GM18909 (cell line): ENCODE measurements around the gene RPL10.
A peak's percentile ranks its signal among the peaks of the same experiment; 100 is the strongest.
"Not testable (repeated sequence)": the region's sequence is repeated elsewhere in the genome, so short reads cannot be mapped to it uniquely, and the experiment has no call there.

Experiments used
- ATAC-seq: cut with Tn5 transposase; IDR thresholded peaks from one replicate; pipeline ENCODE4 v1.9.1; 2021; ENCODE audit warnings: mild to moderate bottlenecking; ENCODE audit not compliant: unreplicated experiment, poor library complexity

The RPL10 gene

DNA sequence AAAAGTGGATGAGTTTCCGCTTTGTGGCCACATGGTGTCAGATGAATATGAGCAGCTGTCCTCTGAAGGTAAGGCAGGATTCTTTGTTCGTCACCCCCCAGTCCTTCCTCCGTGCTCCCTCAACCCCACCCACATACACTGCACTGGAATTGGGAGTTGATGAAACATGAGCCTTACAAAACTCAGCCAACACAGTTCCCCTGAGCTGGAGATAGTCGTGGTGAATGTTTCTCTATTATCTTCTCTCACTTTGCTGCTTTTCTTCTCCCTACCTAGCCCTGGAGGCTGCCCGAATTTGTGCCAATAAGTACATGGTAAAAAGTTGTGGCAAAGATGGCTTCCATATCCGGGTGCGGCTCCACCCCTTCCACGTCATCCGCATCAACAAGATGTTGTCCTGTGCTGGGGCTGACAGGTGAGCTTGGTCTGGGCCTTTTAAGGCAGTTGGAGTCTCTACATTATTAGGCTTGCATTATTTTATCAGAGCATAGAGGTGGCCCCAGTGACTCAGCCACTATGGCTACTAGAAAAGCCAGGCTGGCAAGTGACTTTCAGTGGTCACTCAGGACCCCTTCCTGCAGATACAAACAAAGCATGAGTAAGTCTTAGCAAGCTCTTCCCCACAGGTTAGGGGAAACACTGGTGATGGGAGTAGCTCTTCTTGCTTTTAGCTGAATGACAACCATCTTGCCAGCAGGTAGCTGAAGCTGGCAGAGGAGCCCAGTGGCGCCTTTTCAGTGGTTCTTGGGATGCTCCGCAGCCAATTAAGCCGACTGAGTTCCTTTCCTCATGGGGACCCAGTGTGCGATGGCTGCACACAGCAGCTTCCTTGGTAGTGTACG is 1.6 kb downstream of the RPL10 start:
- no peak for ATAC-seq

DNA sequence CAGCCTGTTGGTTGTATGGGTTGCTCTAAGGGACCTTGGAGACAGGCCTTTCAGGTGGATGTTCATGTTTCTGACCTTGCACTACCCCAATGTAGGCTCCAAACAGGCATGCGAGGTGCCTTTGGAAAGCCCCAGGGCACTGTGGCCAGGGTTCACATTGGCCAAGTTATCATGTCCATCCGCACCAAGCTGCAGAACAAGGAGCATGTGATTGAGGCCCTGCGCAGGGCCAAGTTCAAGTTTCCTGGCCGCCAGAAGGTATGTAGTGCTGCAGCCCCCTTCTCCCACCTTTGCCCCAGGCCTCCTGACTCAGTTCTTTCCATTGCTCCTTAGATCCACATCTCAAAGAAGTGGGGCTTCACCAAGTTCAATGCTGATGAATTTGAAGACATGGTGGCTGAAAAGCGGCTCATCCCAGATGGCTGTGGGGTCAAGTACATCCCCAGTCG is 2.2 kb downstream of the RPL10 start:
- ATAC-seq = not testable (repeated sequence)

GRCh38 chrX:154401045-154401799 is 3.0 kb downstream of the RPL10 start:
- ATAC-seq = no peak

GRCh38 chrX:154401918-154402621 is 3.9 kb downstream of the RPL10 start:
- no peak for ATAC-seq

DNA sequence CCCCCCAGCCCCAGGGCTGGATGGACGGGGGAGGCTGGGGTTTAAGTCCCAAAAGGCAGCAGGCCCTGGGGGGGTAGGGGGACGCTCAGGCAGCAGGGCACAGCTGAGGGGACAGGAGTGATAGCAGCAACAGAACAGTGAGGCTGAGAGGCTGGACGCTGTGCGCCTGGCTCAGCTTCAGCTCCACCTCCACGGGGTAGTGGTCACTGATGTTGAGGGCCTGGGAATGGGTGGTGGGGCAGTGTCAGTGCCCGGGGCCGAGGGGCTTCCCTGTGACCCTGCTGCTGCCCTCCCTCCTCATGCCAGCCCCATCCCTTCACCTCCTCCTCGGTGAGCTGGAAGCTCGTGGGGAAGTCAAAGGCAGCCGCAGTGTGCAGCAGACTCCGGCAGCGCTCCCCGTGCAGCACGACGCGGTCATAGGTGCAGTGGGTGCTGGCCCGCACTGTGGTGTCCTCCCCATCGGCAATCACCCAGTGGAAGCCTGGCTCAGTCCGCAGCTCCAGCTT is 4.5 kb downstream of the RPL10 start:
- ATAC-seq = no peak

- ATAC-seq = no peak
Measured at GRCh38 chrX:154403192-154403591, 5.0 kb downstream of the RPL10 start.

GRCh38 chrX:154403858-154404257 is 5.7 kb downstream of the RPL10 start:
- ATAC-seq = no peak

DNA sequence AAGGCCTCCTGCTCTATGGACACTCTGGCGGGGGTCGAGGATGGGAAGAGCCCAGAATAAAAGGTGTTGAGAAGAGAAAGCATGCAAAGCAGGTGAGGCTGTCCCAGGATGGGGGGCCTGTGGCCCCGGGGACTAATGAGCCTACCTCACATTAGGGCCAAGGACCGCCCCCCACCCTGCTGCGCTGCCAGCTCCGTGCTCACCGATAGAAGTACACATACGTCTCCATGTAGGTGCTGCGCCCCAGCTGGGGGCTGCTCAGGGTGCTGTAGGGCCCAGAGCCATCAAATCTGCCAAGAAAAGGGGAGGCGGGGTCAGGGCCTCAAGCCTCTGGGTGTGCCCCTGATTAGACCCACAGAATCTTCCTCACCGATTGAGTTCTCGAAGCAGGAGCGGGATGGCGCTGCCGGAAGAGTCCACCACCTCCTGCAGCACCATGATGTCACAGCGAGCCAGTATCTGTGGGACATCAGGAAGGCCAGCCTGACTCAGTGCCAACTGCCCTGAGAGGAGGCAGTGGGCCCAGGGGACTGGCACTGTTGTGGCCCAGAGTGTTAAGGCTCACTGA is 6.5 kb downstream of the RPL10 start:
- ATAC-seq = no peak

DNA sequence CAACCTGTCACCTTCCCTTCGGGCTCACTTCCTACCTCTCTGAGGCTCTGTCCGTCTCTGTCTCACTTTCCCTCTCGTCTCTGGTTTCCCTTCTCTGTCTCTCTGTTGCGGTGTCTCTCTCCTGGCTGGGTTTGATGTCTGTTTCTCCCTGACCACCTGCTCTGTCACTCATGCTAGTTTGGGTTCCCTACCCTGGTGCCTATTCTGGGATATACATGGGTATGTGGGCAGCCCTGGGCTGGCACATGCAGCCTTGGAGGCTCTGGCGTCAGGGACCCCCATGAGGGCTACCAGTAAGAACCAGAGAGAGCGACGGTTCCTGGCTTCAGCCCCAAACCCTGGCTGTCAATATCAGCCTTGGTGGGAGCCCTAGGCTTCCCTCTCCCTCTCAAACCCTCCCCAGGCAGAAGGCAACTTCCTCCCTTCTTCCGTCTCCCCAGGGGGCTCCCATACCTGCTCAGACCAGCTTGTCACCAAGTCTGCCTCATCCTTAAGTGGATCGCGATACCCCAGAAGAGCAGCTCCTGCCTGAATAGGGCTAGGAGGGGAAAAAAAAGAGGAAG is 10.6 kb downstream of the RPL10 start:
- ATAC-seq = no peak

DNA sequence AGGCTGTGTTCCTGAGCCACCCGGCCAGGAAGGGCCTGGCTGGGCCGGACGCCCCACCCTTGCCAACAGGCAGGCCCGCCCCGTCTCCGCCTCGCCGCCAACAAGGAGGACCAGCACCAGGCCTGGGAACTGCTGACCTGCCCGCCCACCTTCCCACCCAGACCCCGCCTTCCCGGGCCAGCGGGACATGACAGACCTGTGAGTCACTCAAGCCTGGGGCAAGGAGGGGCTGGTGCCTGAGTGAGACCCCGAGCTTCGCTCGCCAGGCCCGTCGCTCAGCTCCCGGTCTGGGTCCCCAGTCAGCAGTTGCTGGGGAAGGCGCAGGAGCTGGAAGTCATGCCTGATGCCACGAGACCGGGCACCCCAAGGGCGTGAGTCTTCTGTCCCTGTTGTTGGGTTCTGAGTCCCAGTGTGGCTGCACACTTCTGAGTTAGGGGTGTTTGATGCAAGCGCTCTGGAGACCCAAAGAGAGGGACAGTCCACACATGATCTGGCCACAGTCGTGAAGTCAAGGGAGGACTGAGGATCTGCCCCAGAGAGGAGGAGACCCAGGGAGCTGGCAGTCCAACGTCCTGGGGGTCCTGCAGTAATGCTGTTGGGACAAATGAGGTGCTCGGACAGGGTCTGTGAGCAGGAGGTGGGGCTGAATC is 11.2 kb downstream of the RPL10 start, which contains the start of gene DNASE1L1:
Gene DNASE1L1 (minus strand): TSS at position 33 of the 650 bp plus-strand sequence. CDS start 3,686 bp downstream, outside the sequence.
- peak; percentile 38 for ATAC-seq

- ATAC-seq = peak; percentile 52
Measured at GRCh38 chrX:154411981-154412340, 13.8 kb downstream of the RPL10 start.

- no peak for ATAC-seq
Measured at GRCh38 chrX:154412468-154412867, 14.3 kb downstream of the RPL10 start.

- no peak for ATAC-seq
Measured at GRCh38 chrX:154413142-154413541, 15.0 kb downstream of the RPL10 start.

- ATAC-seq = no peak
Measured at GRCh38 chrX:154417157-154417556, 19.0 kb downstream of the RPL10 start.

- no peak for ATAC-seq
Measured at GRCh38 chrX:154419189-154419588, 21.0 kb downstream of the RPL10 start.

DNA sequence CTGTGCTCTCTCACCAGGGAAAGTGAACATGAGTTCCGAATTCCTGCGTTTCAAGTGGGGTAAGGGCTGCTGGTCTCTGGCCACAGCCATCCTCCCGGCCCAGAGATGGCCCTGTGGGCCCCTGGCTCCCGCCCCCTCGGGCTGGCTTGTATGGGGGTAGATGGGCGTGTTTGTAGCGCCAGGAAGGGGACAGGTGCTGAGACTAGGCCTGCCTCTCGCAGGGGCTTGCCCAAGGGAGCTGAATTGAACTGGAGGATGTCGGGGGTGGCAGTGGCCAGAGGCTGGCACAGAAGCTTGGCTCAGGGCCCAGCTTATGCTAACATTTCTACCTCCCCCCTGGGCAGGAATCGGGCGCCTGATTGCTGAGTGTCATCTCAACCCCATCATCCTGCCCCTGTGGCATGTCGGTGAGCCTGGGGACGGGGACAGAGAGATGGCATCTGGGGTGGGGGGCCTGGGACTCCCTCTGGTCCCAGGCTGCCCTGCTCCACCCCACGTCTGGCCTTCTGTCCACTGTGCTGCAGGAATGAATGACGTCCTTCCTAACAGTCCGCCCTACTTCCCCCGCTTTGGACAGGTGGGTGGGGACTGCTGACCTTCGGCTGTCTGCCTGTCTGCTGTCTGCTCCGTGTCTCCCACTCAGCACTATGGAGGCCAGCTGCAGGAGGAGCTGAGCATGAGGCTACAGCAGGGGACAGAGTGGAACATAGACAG is 21.7 kb downstream of the RPL10 start:
- ATAC-seq = no peak

GRCh38 chrX:154420402-154420756 is 22.2 kb downstream of the RPL10 start:
- ATAC-seq = no peak

GRCh38 chrX:154426916-154427770 is 29.0 kb downstream of the RPL10 start:
- ATAC-seq = no peak
